CD4-positive, alpha-beta T cell treated with Interleukin-10 for 1 hour (primary cell): ENCODE data around the gene EYA2.

Experiments
- DNase-seq: peaks from one replicate; pipeline ENCODE4 v3.0.0-alpha.2; 2020

EYA2 gene

DNA sequence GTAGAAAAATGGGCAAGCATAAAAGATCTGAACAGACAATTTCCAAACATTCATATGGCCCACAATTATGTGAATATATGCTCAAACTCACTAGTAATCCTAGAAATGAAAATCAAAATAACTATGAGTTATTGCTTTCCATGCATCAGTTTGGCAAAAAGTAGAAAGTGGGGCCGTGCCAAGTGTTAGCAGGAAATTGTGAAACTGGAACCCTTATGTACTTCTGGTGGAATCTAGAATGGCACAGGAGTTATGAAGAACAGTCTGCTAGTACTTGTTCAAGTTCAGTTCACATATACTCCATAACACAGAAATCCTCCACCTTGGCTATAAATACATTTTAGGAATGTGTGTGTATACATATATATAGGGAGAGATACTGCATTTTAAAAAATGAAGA lies 89.8 kb downstream of the EYA2 start:
- DNase-seq: no peak

DNA sequence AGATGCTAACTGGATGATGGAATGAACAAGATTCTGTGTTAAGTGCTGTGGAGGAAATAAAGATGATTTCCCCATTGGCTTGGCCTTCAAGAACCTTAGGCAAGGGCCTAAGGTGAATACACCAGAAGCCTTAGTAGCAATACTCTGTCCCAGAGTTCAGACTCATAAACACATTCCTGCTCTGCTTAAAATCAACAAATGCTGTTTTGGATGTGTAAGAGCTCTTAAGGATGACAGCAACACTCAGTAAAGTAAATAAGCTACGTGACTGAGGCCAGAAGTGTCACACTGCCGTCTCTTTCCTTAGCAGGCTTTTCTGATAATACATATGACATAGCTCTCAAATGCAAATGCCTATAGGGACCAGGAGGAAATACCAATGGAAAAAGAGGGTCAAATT lies 90.6 kb downstream of the EYA2 start:
- DNase-seq: no peak

DNA sequence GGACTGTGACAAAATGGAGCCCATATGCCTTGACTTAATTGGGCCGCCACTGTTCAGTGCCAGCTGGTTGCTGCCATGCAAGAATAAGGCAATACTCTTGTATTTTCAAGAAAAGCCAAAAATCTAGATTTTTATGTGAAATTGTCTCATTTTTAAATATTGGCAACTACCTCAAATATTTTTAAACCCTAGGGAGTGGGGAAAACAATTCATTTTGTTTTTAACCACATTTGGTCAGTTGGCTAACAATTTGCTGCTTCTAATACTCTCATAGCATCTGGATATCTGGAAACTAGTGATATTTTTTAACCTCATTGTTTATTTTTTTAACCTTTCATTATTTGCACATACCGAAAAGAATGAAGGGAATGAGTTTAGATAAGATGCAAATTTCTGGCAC lies 91.0 kb downstream of the EYA2 start:
- DNase-seq: no peak

DNA sequence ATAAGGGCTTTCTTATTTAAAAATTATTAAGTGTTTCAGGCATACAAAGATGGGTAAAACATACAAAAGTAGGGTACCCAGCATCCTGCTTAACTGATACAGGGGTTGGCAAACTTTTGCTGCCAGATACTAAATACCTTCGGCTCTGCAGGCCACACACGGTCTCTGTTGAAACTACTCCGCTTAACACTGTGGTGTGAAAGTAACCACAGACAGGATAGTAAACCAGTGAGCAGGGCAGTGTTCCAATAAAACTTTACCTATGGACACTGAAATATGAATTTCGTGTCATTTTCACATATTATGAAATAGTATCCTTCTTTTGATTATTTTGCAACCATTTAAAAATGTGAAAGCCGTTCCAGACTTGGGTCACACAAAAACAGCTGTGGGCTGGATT lies 92.4 kb downstream of the EYA2 start:
- no peak for DNase-seq

DNA sequence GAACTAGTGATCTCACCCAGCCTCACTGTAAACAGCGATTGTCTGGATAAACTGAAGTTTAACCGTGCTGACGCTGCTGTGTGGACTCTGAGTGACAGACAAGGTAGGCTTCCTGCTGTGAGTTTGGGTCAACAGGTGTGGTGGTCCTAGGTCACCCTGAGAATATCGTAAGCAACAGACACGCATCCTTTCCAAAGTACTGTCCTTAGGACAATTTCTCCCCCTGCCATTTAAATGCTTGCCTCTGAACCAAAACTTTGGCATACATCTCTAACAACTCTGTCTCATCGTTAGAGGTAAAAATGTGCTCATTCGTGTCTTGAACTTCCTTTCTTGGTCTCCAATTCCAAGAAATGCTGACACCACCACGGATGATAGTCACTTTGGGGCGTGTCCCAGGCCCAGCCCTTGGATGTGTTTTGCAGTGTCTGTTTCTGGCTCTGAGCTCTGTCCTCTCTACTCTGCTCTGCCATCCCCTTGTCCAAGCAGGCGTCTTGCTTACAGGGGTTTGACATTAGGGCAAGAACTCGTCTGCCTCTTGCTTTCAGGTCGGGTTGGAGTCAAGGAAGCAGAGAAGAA lies 95.5 kb downstream of the EYA2 start:
- no peak for DNase-seq

DNA sequence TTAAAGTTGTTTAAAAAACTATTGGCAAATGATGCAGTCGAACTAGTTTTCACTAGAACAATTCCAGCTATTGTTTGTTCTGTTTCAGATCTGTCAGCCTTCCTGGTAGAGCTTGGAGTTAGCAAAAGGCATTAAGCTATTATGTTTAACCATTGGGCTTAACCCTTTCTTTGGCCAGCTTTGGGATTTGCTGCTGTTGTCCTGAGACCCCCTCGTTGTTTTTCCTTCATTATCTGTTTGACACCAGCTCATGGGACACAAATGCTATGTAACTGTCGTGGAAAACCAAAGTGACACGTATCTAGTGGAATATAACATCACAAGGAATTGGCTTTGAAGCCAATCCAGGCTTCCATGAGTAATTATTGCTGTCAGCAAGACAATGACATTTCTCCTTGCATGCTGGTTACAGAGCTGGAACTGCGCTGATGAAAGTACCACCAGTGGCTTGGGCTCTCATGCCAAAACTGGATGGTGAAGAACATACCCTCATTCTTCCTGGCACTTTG lies 96.0 kb downstream of the EYA2 start:
- DNase-seq: no peak

DNA sequence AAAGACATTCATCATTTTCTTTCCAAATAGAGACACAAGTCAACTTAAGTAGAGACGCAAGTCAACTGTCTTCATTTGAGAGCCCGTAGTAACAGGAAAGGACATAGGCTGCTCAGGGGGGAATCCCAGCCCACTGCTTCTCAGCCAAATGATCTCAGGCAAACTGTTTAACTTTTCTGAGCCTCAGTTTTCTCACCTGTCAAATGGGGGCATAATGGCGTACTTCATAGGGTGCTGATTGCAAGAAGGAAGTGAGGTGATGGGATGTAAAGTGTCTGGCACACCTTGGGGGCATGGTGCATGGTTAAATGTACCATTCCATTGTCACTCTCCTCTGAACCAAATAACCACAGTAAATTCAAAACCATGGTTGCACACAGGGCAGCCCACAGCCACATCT lies 96.5 kb downstream of the EYA2 start:
- DNase-seq: no peak

DNA sequence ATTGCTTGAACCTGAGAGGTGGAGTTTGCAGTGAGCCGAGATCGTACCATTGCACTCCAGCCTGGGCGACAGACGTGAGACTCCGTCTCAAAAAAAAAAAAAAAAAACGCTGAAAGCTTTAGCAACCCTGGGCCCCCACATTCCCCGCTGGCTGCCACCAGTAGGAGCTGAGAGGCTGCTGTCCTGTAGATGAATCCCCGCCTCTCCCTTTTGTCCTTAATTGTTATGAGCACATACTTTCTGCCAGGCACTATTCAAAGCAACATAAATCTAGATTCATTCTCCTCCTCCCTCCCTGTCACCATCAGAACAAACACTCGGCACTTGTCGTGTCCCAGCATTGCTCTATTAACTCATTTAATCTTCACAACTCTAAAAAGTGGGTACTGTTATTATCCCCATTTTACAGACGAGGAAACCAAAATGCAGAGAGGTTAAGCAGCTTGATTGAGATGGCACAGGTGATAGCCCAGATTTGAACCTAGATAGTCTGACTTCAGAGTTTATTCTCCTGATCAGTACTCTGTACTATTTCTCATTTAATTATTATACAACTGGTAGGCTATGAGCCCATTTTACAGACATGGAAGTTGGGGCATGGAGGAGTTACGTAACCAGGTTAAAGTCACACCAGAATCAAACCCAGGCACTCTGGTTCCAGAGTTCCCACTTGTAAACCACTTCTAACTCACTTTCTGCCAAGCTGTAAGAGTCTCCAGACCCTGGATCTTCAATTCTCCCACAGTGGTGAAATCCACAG lies 97.4 kb downstream of the EYA2 start:
- no peak for DNase-seq

DNA sequence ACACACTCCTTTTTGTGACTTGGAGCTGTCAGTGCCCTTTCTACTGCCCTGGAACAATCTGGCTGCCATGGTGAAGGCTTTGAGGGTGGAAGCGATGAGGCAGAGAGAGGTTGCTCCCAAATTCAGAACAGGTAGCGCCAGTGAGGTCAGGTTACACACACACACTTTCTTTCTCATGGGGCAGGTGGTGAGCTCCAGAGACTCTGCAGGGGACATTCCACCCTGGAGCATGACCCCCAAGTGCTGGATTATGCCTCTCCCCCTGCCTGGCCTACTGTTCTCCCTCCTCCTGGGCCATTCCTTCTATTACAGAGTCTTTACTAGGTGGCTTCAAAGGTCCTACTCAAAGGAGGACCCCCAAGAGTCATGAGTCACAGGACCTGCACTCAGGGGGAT lies 98.0 kb downstream of the EYA2 start:
- no peak for DNase-seq

DNA sequence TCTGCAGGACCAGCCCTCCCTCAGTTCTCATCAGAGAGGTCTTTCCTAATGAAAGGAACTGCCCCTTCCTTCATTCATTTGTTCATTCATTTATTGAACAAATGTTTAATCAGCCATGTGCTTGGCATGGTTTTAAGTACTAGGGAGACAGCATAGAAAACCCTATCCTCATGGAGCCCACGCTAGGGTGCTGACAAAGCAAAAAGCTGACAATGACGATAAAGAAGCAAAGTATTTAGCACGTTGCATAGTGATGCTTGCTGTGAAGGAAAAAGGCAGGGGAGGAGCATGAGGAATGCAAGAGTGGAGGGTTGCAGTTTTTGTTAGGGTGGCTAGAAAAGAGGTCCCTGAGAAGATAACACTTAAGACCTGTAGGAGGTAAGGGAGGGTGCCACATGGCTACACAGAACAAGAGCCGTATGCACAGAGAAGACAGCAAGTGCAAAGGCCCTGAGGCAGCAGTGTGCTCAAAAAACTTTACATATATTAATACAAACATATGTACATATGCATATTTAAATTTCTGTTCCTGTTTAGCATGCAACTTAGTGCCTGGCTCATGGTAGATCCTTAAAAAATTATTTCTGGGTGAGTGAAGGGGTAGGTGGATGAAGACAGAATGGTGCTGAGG lies 98.9 kb downstream of the EYA2 start:
- no peak for DNase-seq

DNA sequence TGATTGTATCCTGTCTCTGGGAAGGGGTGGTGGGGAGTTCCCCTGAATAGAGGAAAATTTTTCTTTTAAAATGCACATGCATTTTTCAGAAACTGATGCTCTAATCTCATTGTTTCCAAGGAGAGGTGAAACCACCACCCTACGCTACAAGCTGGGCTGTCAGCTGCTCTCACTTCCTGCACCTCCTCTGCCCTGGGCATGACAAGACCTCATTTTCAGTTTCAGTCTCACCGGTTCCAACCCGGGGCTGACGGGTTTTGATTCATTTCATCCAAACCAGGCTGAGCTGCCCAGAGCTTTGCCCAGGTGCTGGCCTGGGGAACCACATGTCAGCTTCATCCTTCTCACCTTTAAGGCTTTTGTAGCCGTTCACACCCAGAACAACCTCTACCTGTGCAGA lies 99.7 kb downstream of the EYA2 start:
- peak; percentile 42 for DNase-seq

DNA sequence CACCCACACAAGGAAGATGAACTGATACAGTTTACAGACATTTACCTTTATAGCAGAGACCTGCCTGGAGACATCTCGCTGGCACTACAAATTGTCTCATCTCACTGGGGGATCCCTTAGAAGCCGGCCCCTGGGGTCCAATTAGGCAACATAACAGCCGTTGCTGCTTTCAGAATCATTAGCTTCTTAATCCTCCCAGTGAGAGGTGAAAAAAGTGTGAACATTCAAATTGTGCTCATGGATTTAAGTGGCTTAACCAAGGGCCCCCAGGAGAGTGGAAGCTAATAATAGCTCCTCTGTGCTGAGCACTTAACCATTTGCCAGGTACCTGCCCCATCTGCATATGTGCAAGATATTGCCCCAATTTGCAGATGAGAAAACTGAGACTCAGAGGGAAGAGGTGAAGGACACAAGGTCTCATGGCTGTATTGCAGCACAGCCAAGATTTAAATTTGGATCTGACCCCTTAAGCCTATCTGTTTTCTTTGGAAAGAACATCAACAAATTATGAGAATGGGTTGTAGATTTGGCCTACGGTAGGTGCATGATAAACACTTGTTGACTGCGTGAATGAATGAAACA lies 101.0 kb downstream of the EYA2 start:
- no peak for DNase-seq

DNA sequence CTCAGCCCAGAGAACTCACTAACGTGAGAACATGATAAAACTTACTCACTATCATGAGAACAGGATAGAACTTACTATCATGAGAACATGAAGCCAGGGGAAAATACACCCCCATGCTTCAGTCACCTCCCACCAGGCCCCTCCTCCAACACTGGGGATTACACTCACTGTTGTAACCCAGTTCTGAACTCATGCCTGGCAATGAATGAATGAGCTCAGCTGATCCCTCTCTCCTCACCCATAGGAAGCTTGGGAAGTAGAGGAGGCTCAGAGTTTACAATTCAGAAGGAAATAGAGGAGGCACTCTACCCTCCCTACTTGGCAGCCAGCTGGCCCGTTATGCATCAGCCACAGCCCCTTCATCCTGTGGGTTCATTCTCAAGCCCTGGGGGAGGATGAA lies 102.5 kb downstream of the EYA2 start:
- no peak for DNase-seq

DNA sequence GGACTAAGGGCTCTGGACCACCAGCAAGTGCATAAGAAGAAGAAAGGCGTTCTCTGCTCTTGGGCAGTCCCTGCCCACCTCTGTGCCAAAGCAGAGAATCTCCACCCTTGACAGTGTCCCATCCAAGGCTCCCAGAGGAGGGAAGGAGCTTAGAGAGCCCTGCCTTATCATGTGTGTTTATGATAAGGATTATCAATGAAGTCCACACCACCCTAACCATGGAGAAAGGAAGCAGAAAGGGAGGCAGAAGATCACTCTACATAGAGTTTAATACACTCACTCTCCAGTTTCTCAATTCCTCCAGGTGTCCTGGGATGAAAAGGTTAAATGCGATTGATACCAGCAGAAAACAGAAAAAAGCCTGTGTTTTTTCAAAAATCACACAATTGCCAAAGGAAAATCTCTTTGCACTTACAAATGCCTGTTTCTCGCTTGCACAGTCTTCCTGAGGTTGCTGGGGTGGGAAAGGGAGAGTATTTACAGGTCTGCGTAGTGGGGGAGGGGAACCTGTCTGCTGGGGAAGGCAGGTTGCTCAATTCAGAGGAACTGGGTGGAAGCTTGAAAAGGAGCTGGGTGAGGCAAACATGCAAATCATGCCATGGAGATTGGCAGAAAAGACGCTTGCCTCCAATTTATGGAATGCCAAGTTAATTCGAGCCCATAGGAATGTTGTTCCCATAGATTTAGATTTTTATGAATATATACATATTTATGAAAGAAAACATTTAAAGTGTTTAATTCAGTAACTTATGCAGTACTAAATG lies 104.0 kb downstream of the EYA2 start:
- no peak for DNase-seq

DNA sequence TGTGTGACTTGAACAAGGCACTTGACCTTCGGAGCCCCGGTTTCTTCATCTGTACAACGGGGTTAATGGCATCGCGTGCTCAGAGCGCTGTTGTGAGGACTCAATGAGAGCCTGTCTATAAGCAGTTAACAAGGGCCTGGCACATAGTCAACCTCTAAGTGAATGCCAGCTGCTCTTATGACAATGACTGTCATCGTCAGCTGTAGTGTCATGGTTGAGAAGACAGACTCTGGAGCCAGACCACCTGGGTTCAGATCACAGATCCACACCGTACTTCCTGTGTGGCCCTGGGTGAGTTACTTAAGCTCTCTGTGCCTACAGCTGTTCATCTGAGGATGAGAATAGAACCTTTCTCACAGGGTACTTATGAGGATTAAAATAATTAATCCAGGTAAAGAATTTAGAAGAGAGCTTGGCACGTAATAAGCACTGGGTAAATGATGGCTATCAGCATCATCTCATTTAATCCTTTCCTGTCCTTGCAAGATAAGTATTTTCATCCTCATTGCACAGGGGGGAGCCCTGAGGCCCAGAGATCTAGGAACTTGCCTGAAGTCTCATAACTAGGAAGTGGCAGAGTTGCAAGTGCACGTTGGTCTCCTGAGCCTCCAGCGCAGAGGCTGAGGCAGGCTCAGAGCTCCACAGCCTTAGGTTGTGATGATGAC lies 105.3 kb downstream of the EYA2 start:
- DNase-seq: no peak

DNA sequence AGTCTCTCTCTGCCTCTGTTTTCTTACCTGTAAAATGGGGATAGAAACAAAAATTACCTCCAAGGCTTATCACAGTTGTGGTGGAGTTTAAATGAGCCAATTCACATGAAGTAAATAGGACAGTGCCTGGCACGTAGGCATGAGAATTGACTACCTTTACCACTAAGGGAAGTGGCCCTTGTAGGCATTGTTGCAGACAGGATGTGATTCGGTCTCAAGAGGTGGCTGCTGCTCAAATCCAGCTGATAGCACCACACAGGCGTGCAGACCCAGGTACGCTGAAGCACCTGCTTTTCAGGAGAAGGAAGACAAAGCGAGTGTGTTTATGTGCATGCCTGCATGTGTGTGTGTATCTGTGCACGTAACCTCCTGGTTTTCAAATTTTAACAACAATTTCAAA lies 108.6 kb downstream of the EYA2 start:
- no peak for DNase-seq

DNA sequence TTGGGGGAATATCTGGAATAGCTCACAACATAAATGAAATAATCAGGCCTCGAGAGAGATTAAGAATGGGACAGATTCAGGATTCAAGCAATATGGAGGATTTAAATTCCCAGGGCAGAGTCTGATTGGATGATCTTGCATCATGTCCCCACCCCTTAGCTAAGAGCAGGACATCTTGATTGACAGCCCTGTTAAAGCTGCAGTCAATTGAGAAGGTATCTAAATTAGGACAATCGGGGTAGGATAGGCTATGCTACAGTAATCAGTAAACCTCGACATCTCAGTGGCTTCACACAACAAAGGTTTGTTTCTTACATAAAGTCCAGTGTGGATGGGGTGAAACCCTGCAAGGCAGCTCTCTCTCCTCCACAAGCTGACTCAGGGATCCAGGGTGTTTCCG lies 109.5 kb downstream of the EYA2 start:
- no peak for DNase-seq

DNA sequence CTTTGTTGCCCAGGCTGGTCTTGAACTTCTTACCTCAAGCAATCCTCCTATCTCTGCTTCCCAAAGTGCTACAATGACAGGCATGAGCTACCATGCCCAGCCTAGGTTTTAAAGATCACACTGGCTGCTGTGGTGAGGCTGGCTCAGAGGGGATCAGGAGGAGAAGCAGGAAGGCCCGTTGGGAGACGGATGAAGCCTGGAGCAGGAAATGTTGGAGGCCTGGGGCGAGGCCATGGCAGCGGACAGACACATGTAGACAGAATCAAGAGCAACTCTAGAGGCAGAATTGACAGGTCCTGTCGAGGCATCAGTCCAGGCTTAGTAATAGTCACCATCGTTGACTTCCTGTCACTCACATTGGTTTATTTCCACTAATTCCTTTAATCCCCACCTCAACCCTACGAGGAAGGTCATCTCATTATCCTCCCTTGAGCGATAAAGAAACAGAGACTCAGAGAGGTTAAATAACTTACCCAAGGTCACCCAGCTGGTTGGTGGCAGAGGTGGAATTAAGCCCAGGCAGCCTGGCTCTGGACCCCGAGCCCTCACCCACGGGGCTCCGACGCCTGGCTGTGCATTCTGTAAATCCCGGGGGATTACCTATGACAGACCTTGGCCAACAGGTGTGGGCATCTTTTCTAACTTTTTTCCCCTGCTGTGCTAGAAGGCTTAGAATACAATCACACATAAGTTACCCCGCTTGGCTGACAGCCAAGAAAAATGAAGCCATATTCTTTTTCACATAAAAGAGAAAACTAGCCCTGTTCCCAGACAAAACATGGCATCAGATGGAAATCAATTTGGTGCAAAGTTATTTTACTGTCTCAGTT lies 113.4 kb downstream of the EYA2 start:
- DNase-seq: no peak

DNA sequence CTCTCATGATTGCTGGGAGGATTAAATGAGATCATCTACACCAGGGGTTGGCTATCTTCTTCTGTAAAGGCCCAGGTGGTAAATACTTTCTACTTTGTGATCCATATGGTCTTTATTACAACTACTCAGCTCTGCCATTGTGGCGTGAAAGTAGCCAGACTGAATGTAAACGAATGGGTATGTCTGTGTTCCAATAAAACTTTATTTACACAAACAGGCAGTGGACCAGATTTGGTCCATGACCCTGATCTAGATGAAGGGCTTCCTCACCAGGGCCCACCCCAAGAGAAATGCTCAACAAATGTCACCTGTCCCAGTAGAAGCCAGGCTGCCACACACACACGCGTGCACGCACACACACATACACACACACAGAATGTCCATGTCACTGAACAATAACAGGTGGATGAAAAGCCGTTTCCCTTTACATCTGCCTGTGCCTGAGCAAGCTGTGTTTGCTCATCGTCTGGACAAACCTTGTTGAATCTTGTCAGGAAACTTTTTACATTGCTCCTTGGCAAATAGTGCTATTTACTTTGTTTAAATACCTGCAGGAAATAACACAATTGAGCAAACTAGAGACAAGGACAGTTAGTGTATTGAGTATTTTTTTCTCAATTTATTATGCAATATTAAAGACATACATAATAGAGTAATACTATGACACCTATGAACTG lies 114.3 kb downstream of the EYA2 start:
- DNase-seq: no peak

DNA sequence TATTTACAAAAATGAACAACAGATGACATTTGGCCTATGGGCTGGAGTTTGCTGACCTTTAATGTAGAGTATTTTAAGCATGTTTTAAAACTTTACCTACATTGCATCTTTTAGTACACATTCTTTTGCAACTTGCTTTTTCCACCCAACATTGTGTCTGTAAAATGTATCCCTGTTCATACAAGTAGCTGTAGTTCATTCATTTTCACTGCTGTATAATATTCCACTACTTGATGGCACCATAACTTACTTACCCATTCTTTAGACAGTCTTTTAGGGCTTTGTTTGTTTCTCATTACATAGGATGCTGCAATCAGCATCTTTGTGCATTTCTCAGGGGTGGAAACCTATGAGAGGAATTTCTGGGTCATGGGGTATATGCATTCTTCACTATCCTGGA lies 115.1 kb downstream of the EYA2 start:
- DNase-seq: no peak

DNA sequence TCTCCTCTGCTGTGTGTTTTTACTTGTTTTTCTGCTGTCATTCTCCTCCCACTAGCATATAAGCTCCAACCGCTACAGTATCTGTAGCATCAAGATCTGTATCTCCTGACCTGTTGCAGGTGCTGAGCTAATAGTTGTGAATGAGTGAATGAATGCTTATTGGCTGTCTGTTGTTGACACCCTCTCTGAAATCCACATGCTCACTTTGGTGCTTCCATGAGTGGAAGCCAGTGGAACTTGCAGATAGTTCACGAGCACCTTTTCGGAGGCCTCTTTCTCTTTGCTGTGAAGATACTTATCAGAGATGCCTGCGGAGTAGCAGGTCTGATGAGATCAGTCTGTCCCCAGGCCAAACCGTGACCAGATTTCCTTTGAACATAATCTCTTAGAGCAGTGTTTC lies 117.3 kb downstream of the EYA2 start:
- no peak for DNase-seq
